PC-3 (cell line): Measurements from ENCODE around the gene ACOX1. TPM values are rescaled to one million over a fixed set of nuclear protein-coding genes. Genes with fewer than 3 reads are reported as not detected.

ENCODE experiments used
- ATAC-seq: fragments of 200-7000 bp; cut with Tn5 transposase; 2 replicates; pipeline ENCODE4 v1.9.1; 2020; ENCODE audit warnings: mild to moderate bottlenecking, moderate library complexity
- BruUV-seq: library from RNA; stranded (reverse); fragments of 400-500 nt; replicated peaks from 2 replicates; lab custom pipeline; 2021; lab: Mats Ljungman, UMichigan
- CTCF ChIA-PET: fragments of 300-600 bp; sonication (Branson Sonifier 250); formaldehyde crosslinking; loops from one replicate; lab custom pipeline; 2022; ENCODE audit warnings: antibody characterized with exemption; lab: Charles Lee
- POLR2A ChIA-PET: fragments of 300-600 bp; sonication (Branson Sonifier 250); formaldehyde crosslinking; loops from one replicate; lab custom pipeline; 2022; ENCODE audit warnings: antibody characterized with exemption; ENCODE audit not compliant: unreplicated experiment; lab: Charles Lee
- DNase-seq: peaks from one replicate; pipeline ENCODE4 v3.0.0-alpha.2; 2015
- H2AFZ ChIP-seq: fragments of 300-600 bp; sonication (generic); 2 replicates; pipeline ENCODE4 v1.6.0; 2016; ENCODE audit warnings: antibody characterized with exemption, low read length
- H3F3A ChIP-seq: fragments of 300-600 bp; sonication (generic); one replicate; pipeline ENCODE4 v1.6.0; 2017; ENCODE audit warnings: antibody characterized with exemption, low read length, control low read depth, mild to moderate bottlenecking; ENCODE audit not compliant: unreplicated experiment
- H3K27ac ChIP-seq: fragments of 300-600 bp; sonication (generic); 2 replicates; pipeline ENCODE4 v1.5.1; 2016; ENCODE audit warnings: mild to moderate bottlenecking, low read length
- H3K27me3 ChIP-seq: fragments of 300-600 bp; sonication (generic); 2 replicates; pipeline ENCODE4 v1.6.1; 2016; ENCODE audit warnings: low read length, mixed read lengths
- H3K36me3 ChIP-seq: fragments of 300-600 bp; sonication (generic); 2 replicates; pipeline ENCODE4 v1.6.1; 2016; ENCODE audit warnings: low read depth, mixed run types, low read length, mixed read lengths
- H3K4me1 ChIP-seq: fragments of 300-600 bp; sonication (generic); 2 replicates; pipeline ENCODE4 v1.5.1; 2016; ENCODE audit warnings: low read length; ENCODE audit not compliant: insufficient read depth
- H3K4me2 ChIP-seq: fragments of 300-600 bp; sonication (generic); 2 replicates; pipeline ENCODE4 v1.6.0; 2016; ENCODE audit warnings: low read length
- H3K4me3 ChIP-seq: fragments of 300-600 bp; sonication (generic); 2 replicates; pipeline ENCODE4 v1.5.1; 2016; ENCODE audit warnings: mild to moderate bottlenecking, low read length, mixed read lengths
- H3K79me2 ChIP-seq: fragments of 300-600 bp; sonication (generic); 2 replicates; pipeline ENCODE4 v1.6.1; 2017; ENCODE audit warnings: low read length, mixed read lengths
- H3K9ac ChIP-seq: fragments of 300-600 bp; sonication (generic); 2 replicates; pipeline ENCODE4 v1.6.0; 2016; ENCODE audit warnings: mild to moderate bottlenecking, low read length
- H3K9me2 ChIP-seq: fragments of 300-600 bp; sonication (generic); replicated peaks from 2 replicates; pipeline ENCODE4 v1.6.1; 2016; ENCODE audit warnings: mixed run types, low read length, mixed read lengths
- H3K9me3 ChIP-seq: fragments of 300-600 bp; sonication (generic); 2 replicates; pipeline ENCODE4 v1.6.1; 2016; ENCODE audit warnings: low read length, mixed read lengths
- H4K20me1 ChIP-seq: fragments of 300-600 bp; sonication (generic); 2 replicates; pipeline ENCODE4 v1.6.1; 2016; ENCODE audit warnings: low read length, mixed read lengths
- EZH2 ChIP-seq: fragments of 300-600 bp; sonication (generic); IDR thresholded peaks from one replicate; pipeline ENCODE4 v1.6.1; 2017; ENCODE audit warnings: antibody characterized with exemption, mild to moderate bottlenecking, low read length; ENCODE audit not compliant: unreplicated experiment
- EZH2phosphoT487 ChIP-seq: fragments of 300-600 bp; sonication (generic); IDR thresholded peaks from 2 replicates; pipeline ENCODE4 v1.6.1; 2018; ENCODE audit warnings: mild to moderate bottlenecking, antibody characterized with exemption, low read length, borderline replicate concordance
- intact Hi-C: fragments of 100-400 bp; cut with micrococcal nuclease; formaldehyde crosslinking; loops from 2 replicates; pipeline ENCODE4 v1.9.0; 2023
- total RNA-seq: library from RNA; depleted of rRNA; stranded (reverse); fragments of >200 nt; gene quantifications from 2 replicates; pipeline ENCODE4 v1.2.3, GENCODE V29; 2014
- TF ChIP-seq, protein P1 (sequence below): fragments of 300-600 bp; sonication (generic); conservative IDR thresholded peaks from 2 replicates; pipeline ENCODE4 v1.5.1; 2017; ENCODE audit warnings: antibody characterized with exemption, low read depth, mild to moderate bottlenecking, low read length

The ACOX1 gene
- total RNA-seq, 1 experiment from 2014 or later: 63.2 TPM

DNA sequence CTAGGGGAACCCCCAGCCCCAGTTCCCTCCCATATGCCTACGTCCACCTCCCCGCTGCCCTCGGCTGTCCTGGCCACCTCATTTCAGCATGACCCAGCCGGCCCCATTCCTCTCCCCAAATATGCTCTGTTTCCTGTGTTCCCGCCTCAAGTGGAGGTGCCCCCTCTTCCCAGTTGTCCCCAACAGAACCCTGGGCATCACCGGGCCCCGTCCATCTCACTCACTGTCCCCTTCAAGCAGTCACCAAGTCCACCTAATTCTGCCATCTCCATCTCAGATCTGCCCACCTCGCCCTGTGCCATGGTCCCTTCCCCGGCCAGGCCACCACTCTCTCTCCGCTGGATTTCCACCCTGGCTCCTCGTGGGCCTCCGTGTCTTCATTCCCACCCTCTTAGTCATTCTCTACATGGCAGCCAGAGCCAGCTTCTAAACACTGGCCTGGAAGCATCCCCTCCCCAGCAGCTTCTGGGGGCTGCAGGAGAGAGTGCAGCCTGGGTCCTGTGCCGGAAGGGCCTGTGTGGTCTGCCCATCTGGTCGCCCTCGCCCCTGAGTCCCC is 34.5 kb upstream of the ACOX1 start:
- H3K9me2 ChIP-seq: no peaks in the 10 kb centered on the region
- H3K4me1 ChIP-seq: no peaks in the 10 kb centered on the region
- CTCF ChIA-PET: interaction anchor here (0.5 to 1.4 kb wide), 4 partner anchors 19 to 284 kb away, joined by 3 to 6 read pairs (median 4); no protein-coding TSS in a partner anchor
- no peak overlapping the region for H3K9ac ChIP-seq
- H3K79me2 ChIP-seq: no peaks in the 10 kb centered on the region
- H3K36me3 ChIP-seq: peaks cover 30% of the 10 kb centered on the region
- BruUV-seq: no TSS peak
- H3K4me3 ChIP-seq: no peak overlapping the region
- intact Hi-C loops: loop anchor here (5.0 kb wide), 1 partner anchor 284 kb away; no protein-coding TSS in a partner anchor
- POLR2A ChIA-PET: interaction anchor here (0.6 kb wide), 1 partner anchor 1595 kb away, joined by 5 read pairs; no protein-coding TSS in a partner anchor
- TF ChIP-seq EZH2phosphoT487: no peak
- TF ChIP-seq, protein P1, sequence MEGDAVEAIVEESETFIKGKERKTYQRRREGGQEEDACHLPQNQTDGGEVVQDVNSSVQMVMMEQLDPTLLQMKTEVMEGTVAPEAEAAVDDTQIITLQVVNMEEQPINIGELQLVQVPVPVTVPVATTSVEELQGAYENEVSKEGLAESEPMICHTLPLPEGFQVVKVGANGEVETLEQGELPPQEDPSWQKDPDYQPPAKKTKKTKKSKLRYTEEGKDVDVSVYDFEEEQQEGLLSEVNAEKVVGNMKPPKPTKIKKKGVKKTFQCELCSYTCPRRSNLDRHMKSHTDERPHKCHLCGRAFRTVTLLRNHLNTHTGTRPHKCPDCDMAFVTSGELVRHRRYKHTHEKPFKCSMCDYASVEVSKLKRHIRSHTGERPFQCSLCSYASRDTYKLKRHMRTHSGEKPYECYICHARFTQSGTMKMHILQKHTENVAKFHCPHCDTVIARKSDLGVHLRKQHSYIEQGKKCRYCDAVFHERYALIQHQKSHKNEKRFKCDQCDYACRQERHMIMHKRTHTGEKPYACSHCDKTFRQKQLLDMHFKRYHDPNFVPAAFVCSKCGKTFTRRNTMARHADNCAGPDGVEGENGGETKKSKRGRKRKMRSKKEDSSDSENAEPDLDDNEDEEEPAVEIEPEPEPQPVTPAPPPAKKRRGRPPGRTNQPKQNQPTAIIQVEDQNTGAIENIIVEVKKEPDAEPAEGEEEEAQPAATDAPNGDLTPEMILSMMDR: no peak
- no peak for TF ChIP-seq EZH2
- ATAC-seq: no peak
- H3K27me3 ChIP-seq: no peaks in the 10 kb centered on the region
- no peak overlapping the region for H3K27ac ChIP-seq
- H4K20me1 ChIP-seq: no peaks in the 10 kb centered on the region
- no peak overlapping the region for H3K4me2 ChIP-seq
- no peak overlapping the region for H2AFZ ChIP-seq
- no peaks in the 10 kb centered on the region for H3K9me3 ChIP-seq
- no peaks in the 10 kb centered on the region for H3F3A ChIP-seq
- DNase-seq: no peak

DNA sequence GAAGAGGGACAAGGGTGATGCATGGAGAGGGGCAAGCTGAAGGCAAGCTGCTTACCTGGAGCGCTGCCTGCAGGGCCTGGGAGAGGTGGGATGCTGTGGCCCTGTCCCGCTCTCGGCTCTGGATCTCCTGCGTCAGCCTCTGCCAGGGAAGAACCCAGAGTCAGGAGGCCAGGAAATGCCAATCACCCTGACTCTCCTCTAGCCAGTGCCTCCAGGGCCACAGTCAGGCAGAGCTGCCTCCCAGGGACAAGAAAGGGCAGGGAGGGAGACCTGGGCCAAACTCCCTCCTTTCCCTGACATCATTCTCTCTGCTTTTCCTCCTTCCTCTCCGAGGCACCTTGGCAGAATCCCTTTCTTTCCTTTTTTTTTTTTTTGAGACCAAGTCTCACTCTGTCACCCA is 33.0 kb upstream of the ACOX1 start:
- Histone ChIP-seq H3K9me3 (no peaks in the 10 kb centered on the region), H3K79me2 (no peaks in the 10 kb centered on the region), H3K27ac (no peak overlapping the region), H3K4me2 (no peak overlapping the region), H3K4me1 (no peaks in the 10 kb centered on the region), H3K4me3 (no peak overlapping the region), H4K20me1 (no peaks in the 10 kb centered on the region), H2AFZ (no peak overlapping the region), H3F3A (no peaks in the 10 kb centered on the region), H3K9me2 (no peaks in the 10 kb centered on the region), H3K36me3 (peaks cover 26% of the 10 kb centered on the region; the same call in 1 of the 2 replicates), H3K9ac (no peak overlapping the region), H3K27me3 (no peaks in the 10 kb centered on the region)
- no peak for ATAC-seq
- TF ChIP-seq, protein P1: no peak
- TF ChIP-seq EZH2: no peak
- TF ChIP-seq EZH2phosphoT487: no peak
- ChIA-PET POLR2A (no interaction called here), CTCF (interaction anchor here (0.6 kb wide), 1 partner anchor 98 kb away, joined by 3 read pairs; no protein-coding TSS in a partner anchor)
- intact Hi-C loops: loop anchor here (5.0 kb wide), 1 partner anchor 285 kb away; no protein-coding TSS in a partner anchor
- BruUV-seq: no TSS peak
- no peak for DNase-seq
